Uterus (tissue), 4 donors: ENCODE results near the gene KCTD2. TPM values are rescaled to one million over a fixed set of nuclear protein-coding genes. Genes with fewer than 3 reads are reported as not detected.

Experiments
- DNase-seq, 2 donors: peaks; one replicate each; pipeline ENCODE4 v3.0.0-alpha.2; 2019 to 2020
- H3K27ac ChIP-seq, 2 donors: fragments of 200-600 bp; sonication (generic); 1 replicate in 1 of 2; 2 replicates in 1 of 2; pipeline ENCODE4 v1.5.1; 2016 to 2018
- H3K27me3 ChIP-seq, 2 donors: fragments of 200-600 bp; sonication (generic); one replicate each; pipeline ENCODE4 v1.5.1; 2018 to 2019; ENCODE audit warnings: control low read depth in 1 of 2
- H3K36me3 ChIP-seq, 2 donors: fragments of 200-600 bp; sonication (generic); one replicate each; pipeline ENCODE4 v1.5.1; 2019; ENCODE audit warnings: control low read depth in 1 of 2
- H3K4me1 ChIP-seq, 2 donors: fragments of 200-600 bp; sonication (generic); one replicate each; pipeline ENCODE4 v1.5.1; 2018 to 2019; ENCODE audit warnings: control low read depth in 1 of 2
- H3K4me3 ChIP-seq, 2 donors: fragments of 200-600 bp; sonication (generic); 1 replicate in 1 of 2; 2 replicates in 1 of 2; pipeline ENCODE4 v1.5.1; 2018 to 2019; ENCODE audit warnings: mild to moderate bottlenecking in 1 of 2
- H3K9me3 ChIP-seq, 2 donors: fragments of 200-600 bp; sonication (generic); one replicate each; pipeline ENCODE4 v1.5.1; 2019; ENCODE audit warnings: control low read depth in 1 of 2
- CTCF ChIP-seq, 4 experiments: fragments of 200-600 bp in 2 of 4; fragments of 450-650 bp in 2 of 4; sonication (generic) in 2 of 4; IDR thresholded peaks; one replicate each; pipeline ENCODE4 v1.5.1; 2016 to 2019; ENCODE audit warnings: antibody characterized with exemption in 4 of 4, mild to moderate bottlenecking in 2 of 4, moderate library complexity in 1 of 4
- POLR2A ChIP-seq, 2 donors: fragments of 450-650 bp; IDR thresholded peaks; one replicate each; pipeline ENCODE4 v1.6.1; 2016; ENCODE audit warnings: antibody characterized with exemption in 2 of 2, mild to moderate bottlenecking in 1 of 2, moderate library complexity in 1 of 2
- intact Hi-C: fragments of 100-400 bp; cut with DNase I; formaldehyde crosslinking; loops from one replicate; pipeline ENCODE4 v1.15.1; 2023; ENCODE audit warnings: low total_unique reads
- total RNA-seq, 4 donors: library from RNA; depleted of rRNA in 3 of 4; stranded (reverse); fragments of >200 nt in 3 of 4; gene quantifications; one replicate each; pipeline versions ENCODE4 v1.1.0 to v1.2.4, GENCODE V29; 2014 to 2023
- donor health status: DM: yes; HTN: yes; CAD: no.

The KCTD2 gene
- total RNA-seq, 4 donors from 2014 or later, result 2.4 to 39.0 (median 15.0) TPM

- H3K4me1 ChIP-seq, result peaks cover 0 to 10% of the 10 kb centered on the region in 2 donors
- intact Hi-C loops, result no loop called here
- no peaks in the 10 kb centered on the region for H3K27me3 ChIP-seq
- no peak for DNase-seq
- no peak for TF ChIP-seq CTCF (IDR thresholded peaks at IDR 0.05)
- no peak for TF ChIP-seq POLR2A (IDR thresholded peaks at IDR 0.05)
- no peak overlapping the region for H3K27ac ChIP-seq
- H3K4me3 ChIP-seq, result no peak overlapping the region
- no peaks in the 10 kb centered on the region for H3K9me3 ChIP-seq
- H3K36me3 ChIP-seq, result no peaks in the 10 kb centered on the region
Observed at GRCh38 chr17:75006653-75007052, 40.4 kb upstream of the KCTD2 start.

- no peaks in the 10 kb centered on the region for H3K9me3 ChIP-seq
- intact Hi-C loops, result no loop called here
- H3K27ac ChIP-seq, result no peak overlapping the region
- no peak for DNase-seq
- H3K4me1 ChIP-seq, result peaks cover 0 to 11% of the 10 kb centered on the region in 2 donors
- no peaks in the 10 kb centered on the region for H3K27me3 ChIP-seq
- H3K36me3 ChIP-seq, result no peaks in the 10 kb centered on the region
- TF ChIP-seq CTCF (IDR thresholded peaks at IDR 0.05) (no peak), POLR2A (IDR thresholded peaks at IDR 0.05) (no peak)
- no peak overlapping the region for H3K4me3 ChIP-seq
Observed at GRCh38 chr17:75008373-75008772, 38.7 kb upstream of the KCTD2 start.

GRCh38 chr17:75009139-75009724 is 37.8 kb upstream of the KCTD2 start:
- no peaks in the 10 kb centered on the region for H3K27me3 ChIP-seq
- no peaks in the 10 kb centered on the region for H3K36me3 ChIP-seq
- TF ChIP-seq CTCF (IDR thresholded peaks at IDR 0.05) (no peak), POLR2A (IDR thresholded peaks at IDR 0.05) (no peak)
- no peak overlapping the region for H3K4me3 ChIP-seq
- H3K4me1 ChIP-seq, result peaks cover 0 to 11% of the 10 kb centered on the region in 2 donors
- peak overlapping the region in 1 of 2 donors; percentile 26 for H3K27ac ChIP-seq
- intact Hi-C loops, result no loop called here
- no peaks in the 10 kb centered on the region for H3K9me3 ChIP-seq
- DNase-seq, result no peak

GRCh38 chr17:75010683-75011400 is 36.2 kb upstream of the KCTD2 start:
- no peak overlapping the region for H3K4me3 ChIP-seq
- H3K36me3 ChIP-seq, result no peaks in the 10 kb centered on the region
- peaks cover 0 to 11% of the 10 kb centered on the region in 2 donors for H3K4me1 ChIP-seq
- no peaks in the 10 kb centered on the region for H3K9me3 ChIP-seq
- intact Hi-C loops, result loop anchor here (10.0 kb wide), 1 partner anchor 46 kb away; no protein-coding TSS in a partner anchor
- no peak for TF ChIP-seq POLR2A (IDR thresholded peaks at IDR 0.05)
- TF ChIP-seq CTCF (IDR thresholded peaks at IDR 0.05), result peak in 2 of 4 experiments; percentile 21 to 24
- no peaks in the 10 kb centered on the region for H3K27me3 ChIP-seq
- peak overlapping the region; percentile 90 to 94 for H3K27ac ChIP-seq
- peak; percentile 74 to 81 for DNase-seq
